SK-N-SH (cell line): Measurements from ENCODE around the gene FAM174B. TPM values are rescaled to one million over a fixed set of nuclear protein-coding genes. Genes with fewer than 3 reads are reported as not detected.
"Not testable (repeated sequence)": the region's sequence is repeated elsewhere in the genome, so short reads cannot be mapped to it uniquely, and the experiment has no call there.

Experiments
- CTCF ChIA-PET: fragments of 300-600, 350-600 bp; formaldehyde crosslinking; extraction: SDS; loops from one replicate; lab custom pipeline; 2021; lab: Yijun Ruan, JAX
- POLR2A ChIA-PET: fragments of 350-600 bp; sonication (Branson Sonifier 250); formaldehyde crosslinking; extraction: SDS; loops from one replicate; lab custom pipeline; 2020; ENCODE audit warnings: antibody characterized with exemption, inconsistent platforms; lab: Yijun Ruan, JAX
- DNase-seq: peaks from one replicate; pipeline ENCODE4 v3.0.0; 2012
- H2AFZ ChIP-seq: fragments of 200-600 bp; sonication (generic); 2 replicates; pipeline ENCODE4 v1.8.1; 2016; ENCODE audit warnings: antibody characterized with exemption, mild to moderate bottlenecking, low read depth
- H3F3A ChIP-seq: fragments of 200-600 bp; sonication (generic); replicated peaks from 2 replicates; pipeline ENCODE3; 2016; ENCODE audit warnings: antibody characterized with exemption, mild to moderate bottlenecking; ENCODE audit not compliant: insufficient read depth
- H3K27ac ChIP-seq, 2 experiments: fragments of 200-500 bp in 1 of 2; fragments of 200-600 bp in 1 of 2; sonication (Bioruptor generic) in 1 of 2; sonication (generic), shearing (Covaris generic) in 1 of 2; 2 replicates each; pipeline versions ENCODE4 v1.5.1 to v1.6.1; 2014 to 2016; ENCODE audit warnings: low read depth in 2 of 2, inconsistent platforms in 1 of 2, low read length in 1 of 2, mild to moderate bottlenecking in 1 of 2, mixed read lengths in 1 of 2
- H3K27me3 ChIP-seq: fragments of 200-600 bp; sonication (generic), shearing (Covaris generic); 2 replicates; pipeline ENCODE4 v1.6.1; 2016; ENCODE audit warnings: mixed run types; ENCODE audit not compliant: insufficient read depth
- H3K36me3 ChIP-seq, 2 experiments: fragments of 200-500 bp in 1 of 2; fragments of 200-600 bp in 1 of 2; sonication (Bioruptor generic) in 1 of 2; sonication (generic) in 1 of 2; replicated peaks in 1 of 2; 2 replicates each; pipeline versions ENCODE3 to v1.5.1; 2014 to 2016; ENCODE audit warnings: low read length in 1 of 2, mild to moderate bottlenecking in 1 of 2; ENCODE audit not compliant: insufficient read depth in 2 of 2, control insufficient read depth in 1 of 2
- H3K4me1 ChIP-seq, 2 experiments: fragments of 200-500 bp in 1 of 2; fragments of 200-600 bp in 1 of 2; sonication (Bioruptor generic) in 1 of 2; sonication (generic), shearing (Covaris generic) in 1 of 2; 2 replicates each; pipeline versions ENCODE4 v1.5.1 to v1.6.1; 2014 to 2016; ENCODE audit warnings: low read depth in 1 of 2, low read length in 1 of 2, mixed run types in 1 of 2; ENCODE audit not compliant: insufficient read depth in 2 of 2, control insufficient read depth in 1 of 2
- H3K4me2 ChIP-seq: fragments of 200-600 bp; sonication (generic), shearing (Covaris generic); 2 replicates; pipeline ENCODE4 v1.6.1; 2017; ENCODE audit warnings: mixed run types
- H3K4me3 ChIP-seq, 2 experiments: fragments of 200-500 bp in 1 of 2; fragments of 200-600 bp in 1 of 2; sonication (Bioruptor generic) in 1 of 2; sonication (generic), shearing (Covaris generic) in 1 of 2; 2 replicates each; pipeline versions ENCODE4 v1.5.1 to v1.8.1; 2014 to 2016; ENCODE audit warnings: low read depth in 2 of 2, inconsistent platforms in 1 of 2, low read length in 1 of 2, mild to moderate bottlenecking in 1 of 2, mixed read lengths in 1 of 2, moderate library complexity in 1 of 2
- H3K79me2 ChIP-seq: fragments of 200-600 bp; sonication (generic); 2 replicates; pipeline ENCODE4 v1.8.1; 2017; ENCODE audit warnings: mild to moderate bottlenecking; ENCODE audit not compliant: insufficient read depth
- H3K9ac ChIP-seq: fragments of 200-600 bp; sonication (generic); 2 replicates; pipeline ENCODE4 v1.6.1; 2017; ENCODE audit warnings: mixed run types
- H3K9me2 ChIP-seq: fragments of 200-600 bp; sonication (generic); 2 replicates; pipeline ENCODE4 v1.6.1; 2017; ENCODE audit warnings: mixed run types
- H3K9me3 ChIP-seq: fragments of 200-600 bp; sonication (generic); 2 replicates; pipeline ENCODE4 v1.6.1; 2017; ENCODE audit warnings: mixed run types, mild to moderate bottlenecking, moderate library complexity
- H4K20me1 ChIP-seq: fragments of 200-600 bp; sonication (generic); 2 replicates; pipeline ENCODE4 v1.6.1; 2017; ENCODE audit warnings: mild to moderate bottlenecking, mixed run types; ENCODE audit not compliant: insufficient read depth
- EP300 ChIP-seq, 2 experiments: IDR thresholded peaks; 2 replicates each; pipeline versions ENCODE4 v1.4.0 to v1.6.1; 2012; ENCODE audit warnings: borderline replicate concordance in 1 of 2, low read depth in 1 of 2, low read length in 1 of 2
- EZH2phosphoT487 ChIP-seq: fragments of 200-600 bp; sonication (generic); IDR thresholded peaks from 2 replicates; pipeline ENCODE4 v1.6.1; 2017; ENCODE audit warnings: low read depth, mixed run types, mild to moderate bottlenecking, antibody characterized with exemption, moderate library complexity, borderline replicate concordance
- IRF3 ChIP-seq: fragments of 150-350 bp; IDR thresholded peaks from 2 replicates; pipeline ENCODE4 v1.6.1; 2016; ENCODE audit warnings: mild to moderate bottlenecking, low read depth, low read length
- SMC3 ChIP-seq: IDR thresholded peaks from 2 replicates; pipeline ENCODE4 v1.6.1; 2012; ENCODE audit warnings: low read depth, low read length, improper control_type of control experiment
- TCF12 ChIP-seq: IDR thresholded peaks from 2 replicates; pipeline ENCODE4 v1.4.0; 2012
- USF1 ChIP-seq: IDR thresholded peaks from 2 replicates; pipeline ENCODE4 v1.4.0; 2012; ENCODE audit warnings: low read depth, borderline replicate concordance
- YY1 ChIP-seq: IDR thresholded peaks from 2 replicates; pipeline ENCODE4 v1.4.0; 2012; ENCODE audit warnings: low read depth, mild to moderate bottlenecking
- ZBTB33 ChIP-seq: IDR thresholded peaks from 2 replicates; pipeline ENCODE4 v1.4.0; 2012; ENCODE audit warnings: low read depth, borderline replicate concordance
- WGBS: methylation state at CpG from one replicate; pipeline ENCODE4 v1.1.6; 2017; ENCODE audit warnings: low lambda C conversion rate; 5-methylcytosine and 5-hydroxymethylcytosine counted together
- polyA plus RNA-seq, 3 experiments: library from polyadenylated mRNA; depleted of rRNA; stranded (reverse); fragments of >200 nt; gene quantifications; 2 replicates each; pipeline ENCODE4 v1.2.3, GENCODE V29; 2012

FAM174B gene
- polyA plus RNA-seq, 1 of the 3 experiments (the other 2 are of a cell fraction): 0.30 TPM

GRCh38 chr15:92610101-92610520, 45.5 kb downstream of the FAM174B start:
- Histone ChIP-seq H4K20me1 (no peaks in the 10 kb centered on the region), H3K27me3 (no peaks in the 10 kb centered on the region), H3K27ac (no peak overlapping the region), H3K4me1 (peaks cover 0 to 11% of the 10 kb centered on the region in 2 experiments; a peak in 1 of 4 replicates), H3K9me3 (no peaks in the 10 kb centered on the region), H3K9me2 (no peaks in the 10 kb centered on the region), H3K36me3 (no peaks in the 10 kb centered on the region), H3K4me3 (no peak overlapping the region), H2AFZ (no peak overlapping the region), H3F3A (no peaks in the 10 kb centered on the region), H3K79me2 (no peaks in the 10 kb centered on the region), H3K9ac (no peak overlapping the region), H3K4me2 (no peak overlapping the region)
- POLR2A ChIA-PET: no interaction called here
- CTCF ChIA-PET: no interaction called here
- no peak for TF ChIP-seq TCF12
- TF ChIP-seq YY1: no peak
- no peak for TF ChIP-seq ZBTB33
- no peak for TF ChIP-seq EP300 (IDR thresholded peaks at IDR 0.05; ENCODE audit: borderline replicate concordance in 1 of 2, low read depth in 1 of 2, low read length in 1 of 2)
- no peak for TF ChIP-seq IRF3
- TF ChIP-seq USF1: no peak
- 48% methylated on average over 9 of the region's 9 CpGs for WGBS
- DNase-seq: no peak

- no peak for DNase-seq
- H4K20me1 ChIP-seq: no peaks in the 10 kb centered on the region
- no peaks in the 10 kb centered on the region for H3K79me2 ChIP-seq
- 57% methylated on average over 14 of the region's 20 CpGs for whole genome bisulfite sequencing
- H3K9me3 ChIP-seq: no peaks in the 10 kb centered on the region
- ChIA-PET POLR2A (no interaction called here), CTCF (no interaction called here)
- H3K4me1 ChIP-seq: peaks cover 0 to 11% of the 10 kb centered on the region in 2 experiments; a peak in 1 of 4 replicates
- H3K27me3 ChIP-seq: no peaks in the 10 kb centered on the region
- no peaks in the 10 kb centered on the region for H3F3A ChIP-seq
- no peak overlapping the region for H2AFZ ChIP-seq
- no peak for TF ChIP-seq SMC3
- no peak for TF ChIP-seq EZH2phosphoT487
- no peaks in the 10 kb centered on the region for H3K9me2 ChIP-seq
- H3K27ac ChIP-seq: no peak overlapping the region
- no peak overlapping the region for H3K9ac ChIP-seq
- no peaks in the 10 kb centered on the region for H3K36me3 ChIP-seq
- no peak overlapping the region for H3K4me2 ChIP-seq
- no peak overlapping the region for H3K4me3 ChIP-seq
Observed at GRCh38 chr15:92608866-92609700, 46.5 kb downstream of the FAM174B start.

GRCh38 chr15:92606836-92607150, 48.8 kb downstream of the FAM174B start:
- H3K27me3 ChIP-seq, DNase-seq, H3K9me3 ChIP-seq, H3K79me2 ChIP-seq, H3K4me3 ChIP-seq, CTCF ChIA-PET, H3F3A ChIP-seq, H3K36me3 ChIP-seq, H3K9ac ChIP-seq, POLR2A ChIA-PET, H3K27ac ChIP-seq, H3K4me2 ChIP-seq, H3K9me2 ChIP-seq, H2AFZ ChIP-seq, H3K4me1 ChIP-seq, H4K20me1 ChIP-seq: not testable (repeated sequence)
- WGBS: no CpG with 5 or more reads among the region's 15 CpGs
